Measurements from ENCODE around the gene RGS1.

RGS1 gene

GRCh38 chr1:192581131-192581927, 5.8 kb downstream of the RGS1 start:
- DNase-seq (ENCODE audit: low read depth): no peak

- no peak for DNase-seq (ENCODE audit: low read depth)
Observed at GRCh38 chr1:192584866-192585265, 9.3 kb downstream of the RGS1 start.

- no peak for DNase-seq (ENCODE audit: low read depth)
Observed at GRCh38 chr1:192587386-192588266, 12.1 kb downstream of the RGS1 start.

GRCh38 chr1:192588546-192588945, 13.0 kb downstream of the RGS1 start:
- no peak for DNase-seq (ENCODE audit: low read depth)

- no peak for DNase-seq (ENCODE audit: low read depth)
Observed at GRCh38 chr1:192589813-192590212, 14.2 kb downstream of the RGS1 start.

- DNase-seq (ENCODE audit: low read depth): no peak
Observed at GRCh38 chr1:192592517-192592916, 16.9 kb downstream of the RGS1 start.

GRCh38 chr1:192592981-192593708, 17.6 kb downstream of the RGS1 start:
- no peak for DNase-seq (ENCODE audit: low read depth)

GRCh38 chr1:192595299-192595698, 19.7 kb downstream of the RGS1 start:
- DNase-seq (ENCODE audit: low read depth): no peak

- DNase-seq (ENCODE audit: low read depth): no peak
Observed at GRCh38 chr1:192598589-192598988, 23.0 kb downstream of the RGS1 start.

GRCh38 chr1:192600275-192600674, 24.7 kb downstream of the RGS1 start:
- no peak for DNase-seq (ENCODE audit: low read depth)

- no peak for DNase-seq (ENCODE audit: low read depth)
Observed at GRCh38 chr1:192601143-192601542, 25.6 kb downstream of the RGS1 start.

GRCh38 chr1:192601567-192601966, 26.0 kb downstream of the RGS1 start:
- DNase-seq (ENCODE audit: low read depth): no peak

GRCh38 chr1:192602757-192603156, 27.2 kb downstream of the RGS1 start:
- no peak for DNase-seq (ENCODE audit: low read depth)

GRCh38 chr1:192603218-192603787, 27.7 kb downstream of the RGS1 start:
- DNase-seq (ENCODE audit: low read depth): no peak

GRCh38 chr1:192604979-192605620, 29.5 kb downstream of the RGS1 start:
- DNase-seq (ENCODE audit: low read depth): no peak

- DNase-seq (ENCODE audit: low read depth): no peak
Observed at GRCh38 chr1:192608671-192609070, 33.1 kb downstream of the RGS1 start.

- peak; percentile 20 for DNase-seq (ENCODE audit: low read depth)
Observed at GRCh38 chr1:192609110-192610079, 33.8 kb downstream of the RGS1 start.

GRCh38 chr1:192610112-192610889, 34.7 kb downstream of the RGS1 start:
- no peak for DNase-seq (ENCODE audit: low read depth)

- DNase-seq (ENCODE audit: low read depth): no peak
Observed at GRCh38 chr1:192615055-192615454, 39.5 kb downstream of the RGS1 start.

Data from stimulated activated CD8-positive, alpha-beta memory T cell treated with anti-CD3 and anti-CD28 coated beads, Interleukin-12 subunit alpha, Interleukin-12 subunit beta, amount 100 ng/mL, for 1 hour (primary cell).